CD4-positive, alpha-beta T cell treated with Interferon gamma for 1 hour (primary cell): ENCODE measurements around the gene TTC39C.
"Not testable (repeated sequence)": the region's sequence is repeated elsewhere in the genome, so short reads cannot be mapped to it uniquely, and the experiment has no call there.

ENCODE experiments used
- DNase-seq: peaks from one replicate; pipeline ENCODE4 v3.0.0-alpha.2; 2020

Gene TTC39C

GRCh38 chr18:24055009-24055804, 40.7 kb downstream of the TTC39C start:
- no peak for DNase-seq

- DNase-seq = no peak
These were observed 41.3 kb downstream of the TTC39C start for GRCh38 chr18:24055878-24056277.

GRCh38 chr18:24056506-24056905, 42.0 kb downstream of the TTC39C start:
- no peak for DNase-seq

- no peak for DNase-seq
These were observed 43.2 kb downstream of the TTC39C start for GRCh38 chr18:24057804-24058203.

GRCh38 chr18:24059385-24059784, 44.8 kb downstream of the TTC39C start:
- DNase-seq = not testable (repeated sequence)

- no peak for DNase-seq
These were observed 46.1 kb downstream of the TTC39C start for GRCh38 chr18:24060644-24061043.

GRCh38 chr18:24063121-24063731, 48.7 kb downstream of the TTC39C start:
- DNase-seq = no peak

- no peak for DNase-seq
These were observed 50.0 kb downstream of the TTC39C start for GRCh38 chr18:24064391-24065100.

GRCh38 chr18:24065906-24066305, 51.4 kb downstream of the TTC39C start:
- no peak for DNase-seq

- DNase-seq = no peak
These were observed 54.6 kb downstream of the TTC39C start for GRCh38 chr18:24068945-24069693.

- no peak for DNase-seq
These were observed 56.5 kb downstream of the TTC39C start for GRCh38 chr18:24071029-24071428.

GRCh38 chr18:24071779-24072178, 57.2 kb downstream of the TTC39C start:
- DNase-seq = no peak

- no peak for DNase-seq
These were observed 58.2 kb downstream of the TTC39C start for GRCh38 chr18:24072743-24073142.

- DNase-seq = no peak
These were observed 59.2 kb downstream of the TTC39C start for GRCh38 chr18:24073791-24074190.

- DNase-seq = not testable (repeated sequence)
These were observed 60.2 kb downstream of the TTC39C start for GRCh38 chr18:24074757-24075156.

- DNase-seq = peak; percentile 24
These were observed 61.4 kb downstream of the TTC39C start for GRCh38 chr18:24075767-24076597.

- no peak for DNase-seq
These were observed 62.4 kb downstream of the TTC39C start for GRCh38 chr18:24076950-24077349.

- no peak for DNase-seq
These were observed 63.8 kb downstream of the TTC39C start for GRCh38 chr18:24078391-24078790.

GRCh38 chr18:24080861-24081260, 66.3 kb downstream of the TTC39C start:
- DNase-seq = no peak

GRCh38 chr18:24083550-24083949, 69.0 kb downstream of the TTC39C start:
- DNase-seq = no peak

- no peak for DNase-seq
These were observed 71.5 kb downstream of the TTC39C start for GRCh38 chr18:24086082-24086481.

- no peak for DNase-seq
These were observed 74.5 kb downstream of the TTC39C start for GRCh38 chr18:24089076-24089475.
